H9 (cell line): Measurements from ENCODE around the gene PDZD2. TPM values are rescaled to one million over a fixed set of nuclear protein-coding genes. Genes with fewer than 3 reads are reported as not detected.

ENCODE experiments used
- DNase-seq: peaks from one replicate; pipeline ENCODE4 v3.0.0-alpha.2; 2017
- H2AFZ ChIP-seq: one replicate; pipeline ENCODE4 v1.6.1; 2013; ENCODE audit warnings: mild to moderate bottlenecking, low read length, control low read depth, moderate library complexity
- H2AK5ac ChIP-seq: 2 replicates; pipeline ENCODE4 v1.6.1; 2013; ENCODE audit warnings: low read length, control low read depth, mixed read lengths; ENCODE audit not compliant: insufficient read length
- H2BK120ac ChIP-seq: one replicate; pipeline ENCODE4 v1.6.1; 2013; ENCODE audit warnings: low read depth, mild to moderate bottlenecking, low read length, control low read depth, inconsistent platforms; ENCODE audit not compliant: poor library complexity, severe bottlenecking
- H2BK12ac ChIP-seq: 2 replicates; pipeline ENCODE4 v1.6.1; 2013; ENCODE audit warnings: low read length, control low read depth, mixed read lengths, low read depth; ENCODE audit not compliant: insufficient read length
- H2BK15ac ChIP-seq: 2 replicates; pipeline ENCODE4 v1.6.1; 2013; ENCODE audit warnings: low read depth, low read length, control low read depth
- H2BK20ac ChIP-seq: one replicate; pipeline ENCODE4 v1.6.1; 2013; ENCODE audit warnings: low read depth, mild to moderate bottlenecking, low read length, control low read depth, inconsistent platforms; ENCODE audit not compliant: poor library complexity, severe bottlenecking
- H2BK5ac ChIP-seq: 2 replicates; pipeline ENCODE4 v1.6.1; 2013; ENCODE audit warnings: low read length, control low read depth, mixed read lengths; ENCODE audit not compliant: insufficient read length
- H3K14ac ChIP-seq: 2 replicates; pipeline ENCODE4 v1.6.1; 2013; ENCODE audit warnings: low read length, control low read depth; ENCODE audit not compliant: insufficient read depth
- H3K18ac ChIP-seq: 2 replicates; pipeline ENCODE4 v1.6.1; 2013; ENCODE audit warnings: low read depth, mild to moderate bottlenecking, mixed read lengths, low read length, control low read depth; ENCODE audit not compliant: insufficient read length
- H3K23ac ChIP-seq: 2 replicates; pipeline ENCODE4 v1.6.1; 2013; ENCODE audit warnings: low read length, control low read depth, mixed read lengths, low read depth; ENCODE audit not compliant: insufficient read length
- H3K23me2 ChIP-seq: 2 replicates; pipeline ENCODE4 v1.6.1; 2013; ENCODE audit warnings: low read depth, mild to moderate bottlenecking, mixed read lengths, low read length, control low read depth; ENCODE audit not compliant: insufficient read length, poor library complexity, severe bottlenecking
- H3K27ac ChIP-seq: 2 replicates; pipeline ENCODE4 v1.5.1; 2013; ENCODE audit warnings: low read length, control low read depth, mixed read lengths, low read depth; ENCODE audit not compliant: insufficient read length
- H3K27me3 ChIP-seq: 2 replicates; pipeline ENCODE4 v1.6.1; 2013; ENCODE audit warnings: low read length, control low read depth, inconsistent platforms; ENCODE audit not compliant: insufficient read depth
- H3K4ac ChIP-seq: 2 replicates; pipeline ENCODE4 v1.6.1; 2013; ENCODE audit warnings: low read depth, mild to moderate bottlenecking, control low read depth, inconsistent platforms, low read length, moderate library complexity
- H3K4me1 ChIP-seq: 2 replicates; pipeline ENCODE4 v1.6.1; 2013; ENCODE audit warnings: low read length, control low read depth, inconsistent platforms; ENCODE audit not compliant: insufficient read depth
- H3K4me2 ChIP-seq: 2 replicates; pipeline ENCODE4 v1.6.1; 2013; ENCODE audit warnings: low read length, control low read depth, mixed read lengths; ENCODE audit not compliant: insufficient read length, insufficient read depth
- H3K56ac ChIP-seq: 2 replicates; pipeline ENCODE4 v1.6.1; 2013; ENCODE audit warnings: low read depth, mild to moderate bottlenecking, mixed read lengths, low read length, control low read depth; ENCODE audit not compliant: insufficient read length
- H3K79me1 ChIP-seq: 2 replicates; pipeline ENCODE4 v1.6.1; 2013; ENCODE audit warnings: low read depth, mild to moderate bottlenecking, moderate library complexity, low read length, control low read depth, inconsistent platforms; ENCODE audit not compliant: insufficient read depth, poor library complexity, severe bottlenecking
- H3K79me2 ChIP-seq: 2 replicates; pipeline ENCODE4 v1.6.1; 2013; ENCODE audit warnings: low read length, control low read depth, inconsistent platforms; ENCODE audit not compliant: insufficient read depth
- H3K9ac ChIP-seq: 2 replicates; pipeline ENCODE4 v1.6.1; 2013; ENCODE audit warnings: low read length, control low read depth, mixed read lengths; ENCODE audit not compliant: insufficient read length; ENCODE audit errors: extremely low read depth
- H3K9me3 ChIP-seq: one replicate; pipeline ENCODE4 v1.6.1; 2013; ENCODE audit warnings: low read depth, low read length, inconsistent platforms; ENCODE audit not compliant: control insufficient read depth
- H3T11ph ChIP-seq: one replicate; pipeline ENCODE4 v1.6.1; 2013; ENCODE audit warnings: mild to moderate bottlenecking, low read length, control low read depth, inconsistent platforms
- H4K20me1 ChIP-seq: one replicate; pipeline ENCODE4 v1.6.1; 2013; ENCODE audit not compliant: control insufficient read depth, insufficient read length, insufficient read depth
- H4K5ac ChIP-seq: 2 replicates; pipeline ENCODE4 v1.6.1; 2013; ENCODE audit warnings: low read depth, mild to moderate bottlenecking, mixed read lengths, low read length, control low read depth; ENCODE audit not compliant: insufficient read length
- H4K8ac ChIP-seq: replicated peaks from 2 replicates; pipeline ENCODE4 v1.6.1; 2013; ENCODE audit warnings: low read length, control low read depth, mixed read lengths, low read depth; ENCODE audit not compliant: insufficient read length
- H4K91ac ChIP-seq: 2 replicates; pipeline ENCODE4 v1.6.1; 2013; ENCODE audit warnings: low read depth, mild to moderate bottlenecking, moderate library complexity, mixed read lengths, low read length, control low read depth; ENCODE audit not compliant: insufficient read length
- H3K27ac Mint-ChIP-seq, 3 experiments: 2 replicates in 2 of 3; 3 replicates in 1 of 3; pipeline ENCODE4 v1.8.0; 2020 to 2021; ENCODE audit warnings: mixed read lengths in 3 of 3, mild to moderate bottlenecking in 1 of 3, moderate library complexity in 1 of 3
- H3K27me3 Mint-ChIP-seq: 2 replicates; pipeline ENCODE4 v1.8.0; 2021; ENCODE audit warnings: low read depth, mild to moderate bottlenecking, moderate library complexity, mixed read lengths
- H3K36me3 Mint-ChIP-seq, 3 experiments: 2 replicates in 2 of 3; 3 replicates in 1 of 3; pipeline ENCODE4 v1.8.0; 2020 to 2021; ENCODE audit warnings: low read depth in 3 of 3, mixed read lengths in 3 of 3; ENCODE audit not compliant: insufficient read depth in 1 of 3
- H3K4me1 Mint-ChIP-seq, 2 experiments: 2 replicates each; pipeline ENCODE4 v1.8.0; 2020; ENCODE audit warnings: mixed read lengths in 2 of 2
- H3K4me3 Mint-ChIP-seq, 2 experiments: 2 replicates in 1 of 2; 3 replicates in 1 of 2; pipeline ENCODE4 v1.8.0; 2020 to 2021; ENCODE audit warnings: mild to moderate bottlenecking in 2 of 2, mixed read lengths in 2 of 2, moderate library complexity in 1 of 2
- H3K9me3 Mint-ChIP-seq, 2 experiments: 2 replicates in 1 of 2; 3 replicates in 1 of 2; pipeline ENCODE4 v1.8.0; 2020; ENCODE audit warnings: mild to moderate bottlenecking in 2 of 2, mixed read lengths in 2 of 2, moderate library complexity in 1 of 2
- CTCF ChIP-seq: fragments of 200-600 bp; sonication (generic); conservative IDR thresholded peaks from 3 replicates; pipeline ENCODE4 v1.8.0; 2021; ENCODE audit warnings: antibody characterized with exemption, mild to moderate bottlenecking
- WGBS: extraction: QIAGEN DNeasy Blood & Tissue Kit; methylation state at CpG from one replicate; pipeline ENCODE4 v1.1.7; 2013; ENCODE audit warnings: missing lambda C conversion rate, low lambda C conversion rate, mixed read lengths; ENCODE audit not compliant: insufficient read length; ENCODE audit errors: extremely low coverage; 5-methylcytosine and 5-hydroxymethylcytosine counted together
- total RNA-seq: library from RNA; stranded (reverse); gene quantifications from 2 replicates; pipeline ENCODE4 v1.2.1, GENCODE V29; 2021

PDZD2 gene
- total RNA-seq, 1 experiment from 2014 or later = 9.9 TPM

GRCh38 chr5:31640573-31640972 is 1.6 kb downstream of the PDZD2 start:
- Histone ChIP-seq H2AK5ac (no peak overlapping the region), H3K23me2 (peaks cover 9% of the 10 kb centered on the region), H3K9me3 (no peaks in the 10 kb centered on the region), H2BK12ac (no peak overlapping the region), H3K23ac (no peak overlapping the region), H2BK20ac (no peak overlapping the region), H4K91ac (no peak overlapping the region), H3K56ac (no peak overlapping the region), H3K4me1 (no peaks in the 10 kb centered on the region), H3K79me1 (no peaks in the 10 kb centered on the region), H2AFZ (no peak overlapping the region), H4K5ac (no peak overlapping the region), H3K27ac (no peak overlapping the region), H2BK5ac (no peak overlapping the region), H2BK15ac (no peak overlapping the region), H3K9ac (no peak overlapping the region), H3K27me3 (peaks cover 5% of the 10 kb centered on the region; the same call in 1 of the 2 replicates), H3K18ac (no peak overlapping the region), H3K4ac (no peak overlapping the region), H3T11ph (no peak overlapping the region), H3K14ac (no peak overlapping the region), H3K4me2 (no peak overlapping the region), H2BK120ac (no peak overlapping the region), H3K79me2 (no peaks in the 10 kb centered on the region), H4K8ac (no peak overlapping the region), H4K20me1 (no peaks in the 10 kb centered on the region)
- Mint-ChIP-seq H3K27me3 (peaks cover 10% of the 10 kb centered on the region), H3K36me3 (no peaks in the 10 kb centered on the region), H3K9me3 (no peaks in the 10 kb centered on the region), H3K27ac (no peak overlapping the region), H3K4me3 (peak overlapping the region in 1 of 2 experiments; percentile 66; a peak in 3 of 5 replicates), H3K4me1 (peaks cover 18 to 27% of the 10 kb centered on the region in 2 experiments)
- DNase-seq = no peak
- TF ChIP-seq CTCF = no peak
- no CpG with 5 or more reads among the region's 1 CpG for WGBS
